Breast epithelium (tissue), 4 donors: ENCODE measurements around the gene DGKI. TPM values are rescaled to one million over a fixed set of nuclear protein-coding genes. Genes with fewer than 3 reads are reported as not detected.
A peak's percentile ranks its signal among the peaks of the same experiment; 100 is the strongest.

Experiments
- DNase-seq, 2 donors: peaks; one replicate each; pipeline ENCODE4 v3.0.0-alpha.2; 2019; ENCODE audit warnings: low spot score in 2 of 2
- H3K27ac ChIP-seq, 2 donors: fragments of 200-600 bp; sonication (generic) in 1 of 2; one replicate each; pipeline ENCODE4 v1.5.1; 2016 to 2019; ENCODE audit warnings: mild to moderate bottlenecking in 1 of 2
- H3K27me3 ChIP-seq, 2 donors: fragments of 200-600 bp; sonication (generic) in 1 of 2; one replicate each; pipeline versions ENCODE4 v1.5.1 to v1.6.0; 2017 to 2019; ENCODE audit warnings: control low read depth in 1 of 2, mild to moderate bottlenecking in 1 of 2
- H3K36me3 ChIP-seq: fragments of 200-600 bp; one replicate; pipeline ENCODE4 v1.5.1; 2019
- H3K4me1 ChIP-seq, 2 donors: fragments of 200-600 bp; sonication (generic); one replicate each; pipeline ENCODE4 v1.5.1; 2016 to 2019; ENCODE audit warnings: control low read depth in 1 of 2
- H3K4me3 ChIP-seq, 3 donors: fragments of 200-600 bp; sonication (generic); 1 replicate in 2 of 3; 2 replicates in 1 of 3; pipeline ENCODE4 v1.5.1; 2016 to 2019; ENCODE audit warnings: mild to moderate bottlenecking in 3 of 3, moderate library complexity in 2 of 3
- H3K9me3 ChIP-seq, 2 donors: fragments of 200-600 bp; sonication (generic) in 1 of 2; one replicate each; pipeline ENCODE4 v1.5.1; 2016 to 2019; ENCODE audit warnings: control low read depth in 1 of 2
- POLR2A ChIP-seq: fragments of 450-650 bp; IDR thresholded peaks from one replicate; pipeline ENCODE4 v1.6.1; 2016; ENCODE audit warnings: antibody characterized with exemption, mild to moderate bottlenecking, moderate library complexity
- POLR2AphosphoS5 ChIP-seq, 3 donors: sonication (generic); formaldehyde crosslinking; IDR thresholded peaks; one replicate each; pipeline ENCODE4 v1.6.1; 2017; ENCODE audit warnings: antibody characterized with exemption in 3 of 3
- intact Hi-C: fragments of 100-400 bp; cut with DNase I; formaldehyde crosslinking; loops from one replicate; pipeline ENCODE4 v1.15.1; 2023; ENCODE audit warnings: low total_unique reads
- total RNA-seq, 3 donors: library from RNA; depleted of rRNA; stranded (reverse); fragments of >200 nt; gene quantifications; one replicate each; pipeline ENCODE4 v1.1.0, GENCODE V29; 2016
- TF ChIP-seq, protein P1 (sequence below), 3 donors: fragments of 450-650 bp; IDR thresholded peaks; one replicate each; pipeline ENCODE4 v1.5.1; 2016 to 2017; ENCODE audit warnings: antibody characterized with exemption in 3 of 3, mild to moderate bottlenecking in 3 of 3, moderate library complexity in 3 of 3

The DGKI gene
- total RNA-seq, 3 donors from 2014 or later = 2.7 to 4.1 (median 2.9) TPM

DNA sequence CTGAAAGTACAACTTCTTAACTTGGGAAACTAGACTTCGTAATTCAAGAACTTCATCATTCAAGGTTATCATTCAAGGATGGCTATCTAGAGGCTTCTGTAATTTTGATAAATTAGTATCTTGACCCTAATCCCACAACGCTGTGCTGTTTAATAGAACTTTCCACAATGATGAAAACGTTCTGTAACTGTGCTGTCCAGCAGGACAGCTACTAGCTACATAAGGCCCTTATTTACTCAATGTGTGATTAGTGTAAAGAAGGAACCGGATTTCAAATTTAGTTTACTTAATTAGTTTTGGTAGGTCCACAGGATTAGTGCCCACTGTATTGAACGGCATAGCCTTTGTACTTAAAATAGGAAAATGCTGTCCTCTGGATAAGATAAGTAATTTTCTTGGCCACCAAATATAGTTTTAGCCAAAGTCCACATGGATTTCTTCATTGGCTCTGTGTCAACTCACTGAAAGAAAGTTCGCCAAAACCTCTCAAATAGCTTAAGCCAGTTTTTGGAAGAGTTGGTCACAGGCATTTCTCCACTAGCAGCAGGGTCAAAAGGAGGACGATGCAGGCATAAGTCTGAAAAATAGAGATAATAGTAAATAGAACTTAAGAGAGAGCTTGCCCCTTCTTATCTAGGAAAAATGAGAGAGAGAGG lies 17.3 kb downstream of the DGKI start:
- intact Hi-C loops = no loop called here
- no peak overlapping the region for H3K27ac ChIP-seq

DNA sequence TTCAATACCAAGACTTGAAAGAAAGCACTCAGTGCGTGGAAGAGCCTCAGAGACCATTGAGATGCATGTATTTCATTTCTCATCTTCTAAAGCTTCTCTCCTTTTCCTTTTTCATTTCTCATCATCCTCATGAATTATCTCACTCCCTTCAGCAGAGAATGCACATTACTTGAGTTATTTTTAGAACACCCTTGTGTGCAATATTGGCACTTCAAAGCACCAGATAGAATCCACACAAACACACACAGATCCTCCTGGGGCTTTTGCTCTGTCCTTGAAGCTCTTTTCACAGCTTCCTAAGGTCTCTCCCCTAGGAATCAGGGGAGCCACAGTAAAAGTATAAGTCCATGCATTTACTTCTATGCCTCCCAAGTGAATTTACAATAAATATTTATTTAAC lies 18.3 kb downstream of the DGKI start:
- Histone ChIP-seq H3K4me3 (no peak overlapping the region), H3K36me3 (no peaks in the 10 kb centered on the region), H3K4me1 (no peaks in the 10 kb centered on the region), H3K27me3 (no peaks in the 10 kb centered on the region), H3K27ac (no peak overlapping the region), H3K9me3 (peaks cover 15 to 18% of the 10 kb centered on the region in 2 donors)
- no peak for TF ChIP-seq POLR2AphosphoS5 (IDR thresholded peaks at IDR 0.05)
- no peak for TF ChIP-seq POLR2A
- TF ChIP-seq, protein P1, sequence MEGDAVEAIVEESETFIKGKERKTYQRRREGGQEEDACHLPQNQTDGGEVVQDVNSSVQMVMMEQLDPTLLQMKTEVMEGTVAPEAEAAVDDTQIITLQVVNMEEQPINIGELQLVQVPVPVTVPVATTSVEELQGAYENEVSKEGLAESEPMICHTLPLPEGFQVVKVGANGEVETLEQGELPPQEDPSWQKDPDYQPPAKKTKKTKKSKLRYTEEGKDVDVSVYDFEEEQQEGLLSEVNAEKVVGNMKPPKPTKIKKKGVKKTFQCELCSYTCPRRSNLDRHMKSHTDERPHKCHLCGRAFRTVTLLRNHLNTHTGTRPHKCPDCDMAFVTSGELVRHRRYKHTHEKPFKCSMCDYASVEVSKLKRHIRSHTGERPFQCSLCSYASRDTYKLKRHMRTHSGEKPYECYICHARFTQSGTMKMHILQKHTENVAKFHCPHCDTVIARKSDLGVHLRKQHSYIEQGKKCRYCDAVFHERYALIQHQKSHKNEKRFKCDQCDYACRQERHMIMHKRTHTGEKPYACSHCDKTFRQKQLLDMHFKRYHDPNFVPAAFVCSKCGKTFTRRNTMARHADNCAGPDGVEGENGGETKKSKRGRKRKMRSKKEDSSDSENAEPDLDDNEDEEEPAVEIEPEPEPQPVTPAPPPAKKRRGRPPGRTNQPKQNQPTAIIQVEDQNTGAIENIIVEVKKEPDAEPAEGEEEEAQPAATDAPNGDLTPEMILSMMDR (IDR thresholded peaks at IDR 0.05) = no peak
- intact Hi-C loops = no loop called here
- no peak for DNase-seq

More for the DNA sequence above, 17.3 kb downstream of the DGKI start:
- H3K36me3 ChIP-seq = no peaks in the 10 kb centered on the region
- H3K4me3 ChIP-seq = no peak overlapping the region
- no peaks in the 10 kb centered on the region for H3K4me1 ChIP-seq
- TF ChIP-seq POLR2AphosphoS5 (IDR thresholded peaks at IDR 0.05) (no peak), POLR2A (no peak)
- TF ChIP-seq, protein P1 (IDR thresholded peaks at IDR 0.05) = no peak
- peaks cover 16 to 19% of the 10 kb centered on the region in 2 donors for H3K9me3 ChIP-seq
- no peaks in the 10 kb centered on the region for H3K27me3 ChIP-seq
- DNase-seq = no peak

DNA sequence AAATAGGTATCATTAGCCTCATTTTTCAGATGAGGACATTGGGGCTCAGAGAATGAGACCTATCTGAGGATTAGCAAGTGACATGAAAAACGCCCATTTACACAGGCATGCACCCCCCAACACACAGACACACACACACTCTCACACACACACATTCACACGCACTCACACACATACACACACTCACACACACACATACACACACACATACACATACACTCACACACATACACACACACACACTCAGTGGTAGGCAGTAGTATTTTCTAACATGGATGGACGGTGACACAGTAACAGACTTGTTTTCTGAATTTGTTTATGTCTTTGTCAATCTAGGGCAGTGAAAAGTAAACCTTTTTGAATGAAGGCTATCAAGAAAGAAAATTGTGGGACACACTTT lies 21.3 kb downstream of the DGKI start:
- DNase-seq = no peak
- intact Hi-C loops = no loop called here
- H3K36me3 ChIP-seq = no peaks in the 10 kb centered on the region

DNA sequence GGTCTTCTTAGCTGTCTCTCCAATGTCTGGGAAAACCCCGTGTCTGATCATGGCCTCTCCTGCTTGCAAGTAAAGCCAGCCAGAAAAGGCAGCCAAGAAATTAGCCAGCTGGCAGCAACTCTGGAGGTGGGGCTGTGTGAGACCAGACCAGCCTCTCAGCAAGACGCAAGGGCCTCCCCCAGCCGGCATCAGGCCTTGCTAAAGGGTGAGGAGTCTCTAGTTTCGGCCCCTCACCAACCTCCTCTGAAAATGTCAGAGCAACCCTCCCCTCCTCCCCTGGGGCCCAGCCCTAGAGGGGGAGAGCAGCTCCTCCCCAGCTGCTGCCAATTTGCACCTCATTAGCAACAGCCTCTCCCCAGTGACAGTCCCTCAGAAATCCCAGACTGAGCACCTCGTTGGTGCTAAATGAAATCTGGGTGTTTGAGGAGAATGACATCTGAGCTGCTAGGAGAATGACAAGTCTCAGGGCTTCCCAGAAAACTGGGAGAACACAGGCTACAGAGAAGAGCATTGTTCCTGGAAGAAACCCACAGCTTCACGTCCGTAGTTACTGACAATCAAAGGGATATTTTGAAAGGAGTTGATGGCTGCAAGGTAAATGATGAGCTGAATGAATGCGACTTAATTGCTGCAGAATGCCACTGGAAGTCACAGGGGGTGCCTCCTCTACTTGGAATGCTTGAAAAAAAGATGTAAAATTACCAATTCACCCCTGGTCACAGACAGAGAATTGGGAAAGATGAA lies 25.9 kb downstream of the DGKI start:
- no peak for TF ChIP-seq POLR2AphosphoS5 (IDR thresholded peaks at IDR 0.05)
- TF ChIP-seq POLR2A = no peak
- TF ChIP-seq, protein P1 (IDR thresholded peaks at IDR 0.05) = no peak
- no peak overlapping the region for H3K27ac ChIP-seq
- no peak overlapping the region for H3K4me3 ChIP-seq
- H3K27me3 ChIP-seq = no peaks in the 10 kb centered on the region
- intact Hi-C loops = no loop called here
- no peaks in the 10 kb centered on the region for H3K4me1 ChIP-seq
- peak; percentile 49 to 53 for DNase-seq
- H3K36me3 ChIP-seq = no peaks in the 10 kb centered on the region
- H3K9me3 ChIP-seq = no peaks in the 10 kb centered on the region

More for the DNA sequence above, 21.3 kb downstream of the DGKI start:
- no peaks in the 10 kb centered on the region for H3K27me3 ChIP-seq
- no peak overlapping the region for H3K4me3 ChIP-seq
- no peaks in the 10 kb centered on the region for H3K9me3 ChIP-seq
- H3K27ac ChIP-seq = no peak overlapping the region
- no peak for TF ChIP-seq POLR2AphosphoS5 (IDR thresholded peaks at IDR 0.05)
- TF ChIP-seq, protein P1 (IDR thresholded peaks at IDR 0.05) = no peak
- TF ChIP-seq POLR2A = no peak
- H3K4me1 ChIP-seq = no peaks in the 10 kb centered on the region

DNA sequence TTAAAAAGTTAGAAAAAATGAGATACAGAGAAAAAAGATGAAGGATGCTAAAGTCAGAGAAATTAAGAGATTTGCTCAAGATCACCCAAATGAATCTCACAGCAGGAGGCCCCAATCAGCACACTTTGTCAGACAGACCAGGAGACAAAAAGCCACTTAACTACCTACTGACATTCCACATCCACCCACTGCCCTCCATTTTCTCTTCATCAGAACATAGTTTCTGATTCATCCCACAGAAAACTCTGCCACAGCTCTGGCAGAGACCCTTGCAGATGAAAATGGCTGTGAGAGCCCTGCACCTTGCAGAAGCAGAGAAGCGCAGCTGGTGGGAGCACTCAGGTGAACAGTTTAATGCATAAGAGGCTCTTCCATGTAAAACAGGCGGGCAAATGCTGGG lies 26.6 kb downstream of the DGKI start:
- no peak overlapping the region for H3K27ac ChIP-seq
- no peaks in the 10 kb centered on the region for H3K27me3 ChIP-seq
- H3K36me3 ChIP-seq = no peaks in the 10 kb centered on the region
- H3K4me3 ChIP-seq = no peak overlapping the region
- H3K9me3 ChIP-seq = no peaks in the 10 kb centered on the region
- DNase-seq = no peak
- intact Hi-C loops = no loop called here
- H3K4me1 ChIP-seq = no peaks in the 10 kb centered on the region
- TF ChIP-seq, protein P1 (IDR thresholded peaks at IDR 0.05) = no peak
- no peak for TF ChIP-seq POLR2AphosphoS5 (IDR thresholded peaks at IDR 0.05)
- TF ChIP-seq POLR2A = no peak
